Neural progenitor cell (in vitro differentiated cells): ENCODE data around the gene TADA2A. TPM values are rescaled to one million over a fixed set of nuclear protein-coding genes. Genes with fewer than 3 reads are reported as not detected.

Source experiments
- DNase-seq: peaks from one replicate; pipeline ENCODE4 v3.0.0-alpha.2; 2016; ENCODE audit warnings: low spot score
- H2AFZ ChIP-seq: fragments of 200-600 bp; sonication (generic); replicated peaks from 2 replicates; pipeline ENCODE4 v1.6.1; 2016; ENCODE audit warnings: antibody characterized with exemption
- H3F3A ChIP-seq: fragments of 200-600 bp; sonication (generic); 2 replicates; pipeline ENCODE4 v1.6.1; 2016; ENCODE audit warnings: antibody characterized with exemption, low read depth
- H3K27ac ChIP-seq: fragments of 200-600 bp; sonication (generic); 2 replicates; pipeline ENCODE4 v1.5.1; 2016; ENCODE audit warnings: mild to moderate bottlenecking
- H3K27me3 ChIP-seq: fragments of 200-600 bp; sonication (generic); 2 replicates; pipeline ENCODE4 v1.6.1; 2016; ENCODE audit warnings: mild to moderate bottlenecking, moderate library complexity
- H3K36me3 ChIP-seq: fragments of 200-600 bp; sonication (generic); 2 replicates; pipeline ENCODE4 v1.5.1; 2016
- H3K4me1 ChIP-seq: fragments of 200-600 bp; sonication (generic); 2 replicates; pipeline ENCODE4 v1.6.1; 2016; ENCODE audit warnings: mixed run types
- H3K4me2 ChIP-seq: fragments of 200-600 bp; sonication (generic); 2 replicates; pipeline ENCODE4 v1.6.1; 2016
- H3K4me3 ChIP-seq: fragments of 200-600 bp; sonication (generic); 2 replicates; pipeline ENCODE4 v1.5.1; 2016
- H3K79me2 ChIP-seq: fragments of 200-600 bp; sonication (generic); 2 replicates; pipeline ENCODE4 v1.6.1; 2016; ENCODE audit warnings: low read depth
- H3K9ac ChIP-seq: fragments of 200-600 bp; sonication (generic); 2 replicates; pipeline ENCODE4 v1.6.1; 2016
- H3K9me3 ChIP-seq: fragments of 200-600 bp; sonication (generic); 2 replicates; pipeline ENCODE4 v1.5.1; 2016; ENCODE audit warnings: low read depth
- H4K20me1 ChIP-seq: fragments of 200-600 bp; sonication (generic); 2 replicates; pipeline ENCODE4 v1.6.1; 2016; ENCODE audit warnings: low read depth
- H3K27ac Mint-ChIP-seq: 3 replicates; pipeline ENCODE4 v1.8.0; 2021; ENCODE audit warnings: mixed read lengths
- H3K27me3 Mint-ChIP-seq: 2 replicates; pipeline ENCODE4 v1.8.0; 2022; ENCODE audit warnings: low read depth, mild to moderate bottlenecking, inconsistent platforms, moderate library complexity, mixed read lengths; ENCODE audit not compliant: insufficient read depth
- H3K36me3 Mint-ChIP-seq: 3 replicates; pipeline ENCODE4 v1.8.0; 2021; ENCODE audit warnings: mixed read lengths
- H3K4me1 Mint-ChIP-seq: 3 replicates; pipeline ENCODE4 v1.8.0; 2021; ENCODE audit warnings: mixed read lengths
- H3K4me3 Mint-ChIP-seq: 3 replicates; pipeline ENCODE4 v1.8.0; 2021; ENCODE audit warnings: mild to moderate bottlenecking, moderate library complexity, mixed read lengths
- H3K9me3 Mint-ChIP-seq: 3 replicates; pipeline ENCODE4 v1.8.0; 2020; ENCODE audit warnings: mixed read lengths
- CTCF ChIP-seq: fragments of 200-600 bp; sonication (generic); IDR thresholded peaks from 2 replicates; pipeline ENCODE4 v1.5.1; 2017; ENCODE audit warnings: antibody characterized with exemption, mild to moderate bottlenecking
- EZH2 ChIP-seq: fragments of 200-600 bp; sonication (generic); IDR thresholded peaks from 2 replicates; pipeline ENCODE4 v1.6.1; 2017; ENCODE audit warnings: antibody characterized with exemption, mild to moderate bottlenecking, moderate library complexity
- EZH2phosphoT487 ChIP-seq: fragments of 200-600 bp; sonication (generic); IDR thresholded peaks from 2 replicates; pipeline ENCODE4 v1.6.1; 2017; ENCODE audit warnings: antibody characterized with exemption
- total RNA-seq: library from RNA; depleted of rRNA; stranded (reverse); fragments of >200 nt; gene quantifications from 2 replicates; pipeline ENCODE4 v1.2.3, GENCODE V29; 2015; ENCODE audit warnings: low replicate concordance

TADA2A gene
- total RNA-seq, 1 donor from 2014 or later = 30.7 TPM

GRCh38 chr17:37476431-37477120 lies 69.9 kb downstream of the TADA2A start:
- no peaks in the 10 kb centered on the region for H4K20me1 ChIP-seq
- peaks cover 32% of the 10 kb centered on the region for H3K36me3 Mint-ChIP-seq
- TF ChIP-seq EZH2phosphoT487 = no peak
- TF ChIP-seq CTCF = no peak
- TF ChIP-seq EZH2 = no peak
- H3K4me3 Mint-ChIP-seq = no peak overlapping the region
- H3K4me1 ChIP-seq = no peaks in the 10 kb centered on the region
- H2AFZ ChIP-seq = no peak overlapping the region
- no peaks in the 10 kb centered on the region for H3K27me3 ChIP-seq
- no peak overlapping the region for H3K27ac Mint-ChIP-seq
- H3K36me3 ChIP-seq = peaks cover 5% of the 10 kb centered on the region
- H3K27me3 Mint-ChIP-seq = peaks cover 2% of the 10 kb centered on the region
- no peaks in the 10 kb centered on the region for H3K9me3 Mint-ChIP-seq
- no peak overlapping the region for H3K4me3 ChIP-seq
- no peak overlapping the region for H3K27ac ChIP-seq
- no peak overlapping the region for H3K4me2 ChIP-seq
- H3K79me2 ChIP-seq = no peaks in the 10 kb centered on the region
- DNase-seq = no peak
- H3K4me1 Mint-ChIP-seq = peaks cover 2% of the 10 kb centered on the region
- no peaks in the 10 kb centered on the region for H3K9me3 ChIP-seq
- peaks cover 10% of the 10 kb centered on the region for H3F3A ChIP-seq
- no peak overlapping the region for H3K9ac ChIP-seq

GRCh38 chr17:37478187-37478586 lies 71.5 kb downstream of the TADA2A start:
- Mint-ChIP-seq H3K27ac (no peak overlapping the region), H3K27me3 (peaks cover 2% of the 10 kb centered on the region), H3K9me3 (no peaks in the 10 kb centered on the region), H3K36me3 (peaks cover 27% of the 10 kb centered on the region), H3K4me3 (no peak overlapping the region), H3K4me1 (peaks cover 8% of the 10 kb centered on the region)
- Histone ChIP-seq H3K79me2 (no peaks in the 10 kb centered on the region), H3K27me3 (no peaks in the 10 kb centered on the region), H3K4me1 (peaks cover 3% of the 10 kb centered on the region), H4K20me1 (no peaks in the 10 kb centered on the region), H3K4me3 (no peak overlapping the region), H2AFZ (no peak overlapping the region), H3K36me3 (peaks cover 5% of the 10 kb centered on the region), H3K4me2 (no peak overlapping the region), H3K9me3 (no peaks in the 10 kb centered on the region), H3F3A (peaks cover 11% of the 10 kb centered on the region), H3K27ac (no peak overlapping the region), H3K9ac (no peak overlapping the region)
- no peak for TF ChIP-seq EZH2
- no peak for TF ChIP-seq EZH2phosphoT487
- TF ChIP-seq CTCF = no peak
- DNase-seq = no peak

- no peak overlapping the region for H3K27ac Mint-ChIP-seq
- Histone ChIP-seq H3F3A (peaks cover 9% of the 10 kb centered on the region), H3K9ac (no peak overlapping the region), H3K27me3 (no peaks in the 10 kb centered on the region), H4K20me1 (no peaks in the 10 kb centered on the region), H2AFZ (no peak overlapping the region), H3K79me2 (no peaks in the 10 kb centered on the region), H3K9me3 (no peaks in the 10 kb centered on the region), H3K27ac (no peak overlapping the region), H3K36me3 (peaks cover 5% of the 10 kb centered on the region), H3K4me2 (no peak overlapping the region), H3K4me1 (peaks cover 5% of the 10 kb centered on the region), H3K4me3 (no peak overlapping the region)
- TF ChIP-seq EZH2 = no peak
- no peak for TF ChIP-seq CTCF
- no peak for TF ChIP-seq EZH2phosphoT487
- H3K27me3 Mint-ChIP-seq = peaks cover 2% of the 10 kb centered on the region
- DNase-seq = no peak
- H3K4me3 Mint-ChIP-seq = no peak overlapping the region
- H3K9me3 Mint-ChIP-seq = no peaks in the 10 kb centered on the region
- H3K4me1 Mint-ChIP-seq = peaks cover 16% of the 10 kb centered on the region
- H3K36me3 Mint-ChIP-seq = peaks cover 22% of the 10 kb centered on the region
Observed at GRCh38 chr17:37479025-37479424, 72.3 kb downstream of the TADA2A start.
